ENCODE data around the gene TSPO2. TPM values are rescaled to one million over a fixed set of nuclear protein-coding genes. Genes with fewer than 3 reads are reported as not detected.
A peak's percentile ranks its signal among the peaks of the same experiment; 100 is the strongest.

The TSPO2 gene
- polyA plus RNA-seq, 1 donor (not counting 4 experiments of a cell fraction or from before 2014, with no cell fraction given), result not detected

GRCh38 chr6:41036186-41036585, 6.1 kb upstream of the TSPO2 start:
- dilution Hi-C loops (cut with MboI; ENCODE audit: extremely low pct_ligation_motif_present, low sequenced_read_pairs), result no loop called here

GRCh38 chr6:41036601-41037000, 5.7 kb upstream of the TSPO2 start:
- no peaks in the 10 kb centered on the region for H3K9me1 ChIP-seq (ENCODE audit: control insufficient read depth, extremely low read depth, insufficient read depth, low read length)
- H2AFZ ChIP-seq (ENCODE audit: control insufficient read depth, low read length), result no peak overlapping the region
- H3K9me3 ChIP-seq (ENCODE audit: control insufficient read depth, low read depth, low read length), result no peaks in the 10 kb centered on the region
- H4K20me1 ChIP-seq (ENCODE audit: control insufficient read depth, extremely low read depth, insufficient read depth, low read length), result no peaks in the 10 kb centered on the region
- TF ChIP-seq EZH2 (IDR thresholded peaks at IDR 0.05; ENCODE audit: low read length), result no peak
- TF ChIP-seq CTCF (optimal IDR thresholded peaks at IDR 0.05 in 1 of 3, IDR thresholded peaks at IDR 0.05 in 1 of 3, conservative IDR thresholded peaks at IDR 0.05 in 1 of 3; ENCODE audit: extremely low read depth in 1 of 3, insufficient read depth in 2 of 3, low read length in 3 of 3), result no peak
- H3K36me3 ChIP-seq (ENCODE audit: control insufficient read depth in 2 of 2, extremely low read depth in 1 of 2, insufficient read depth in 2 of 2, low read length in 2 of 2), result no peaks in the 10 kb centered on the region
- H3K9ac ChIP-seq (ENCODE audit: control insufficient read depth, extremely low read depth, insufficient read depth, low read length), result peak overlapping the region; percentile 16
- peak overlapping the region; percentile 70 for H3K4me2 ChIP-seq (ENCODE audit: control insufficient read depth, extremely low read depth, insufficient read depth, low read depth, low read length)
- no peaks in the 10 kb centered on the region for H3K79me2 ChIP-seq (ENCODE audit: control insufficient read depth, insufficient read depth, low read length)
- H3K27me3 ChIP-seq (ENCODE audit: control insufficient read depth, extremely low read depth, insufficient read depth, low read length), result no peaks in the 10 kb centered on the region
- dilution Hi-C loops (cut with MboI; ENCODE audit: extremely low pct_ligation_motif_present, low sequenced_read_pairs), result no loop called here
- H3K27ac ChIP-seq (ENCODE audit: control insufficient read depth, insufficient read depth, low read length), result peak overlapping the region; percentile 47
- DNase-seq (ENCODE audit: low read depth, low spot score) (no peak), FAIRE-seq (peak; percentile 78)
- peak overlapping the region in 2 of 3 experiments; percentile 23 to 27 for H3K4me3 ChIP-seq (ENCODE audit: control insufficient read depth in 2 of 3, extremely low read depth in 1 of 3, insufficient read depth in 2 of 3, low read depth in 1 of 3, low read length in 3 of 3)
- peaks cover 45% of the 10 kb centered on the region for H3K4me1 ChIP-seq (ENCODE audit: control insufficient read depth, extremely low read depth, insufficient read depth, low read length)

More at GRCh38 chr6:41036186-41036585, 6.1 kb upstream of the TSPO2 start:
- no peak for TF ChIP-seq CTCF (optimal IDR thresholded peaks at IDR 0.05 in 1 of 3, IDR thresholded peaks at IDR 0.05 in 1 of 3, conservative IDR thresholded peaks at IDR 0.05 in 1 of 3; ENCODE audit: extremely low read depth in 1 of 3, insufficient read depth in 2 of 3, low read length in 3 of 3)
- TF ChIP-seq EZH2 (IDR thresholded peaks at IDR 0.05; ENCODE audit: low read length), result no peak
- peaks cover 45% of the 10 kb centered on the region for H3K4me1 ChIP-seq (ENCODE audit: control insufficient read depth, extremely low read depth, insufficient read depth, low read length)
- H3K4me3 ChIP-seq (ENCODE audit: control insufficient read depth in 2 of 3, extremely low read depth in 1 of 3, insufficient read depth in 2 of 3, low read depth in 1 of 3, low read length in 3 of 3), result no peak overlapping the region
- no peaks in the 10 kb centered on the region for H3K36me3 ChIP-seq (ENCODE audit: control insufficient read depth in 2 of 2, extremely low read depth in 1 of 2, insufficient read depth in 2 of 2, low read length in 2 of 2)
- H3K9me1 ChIP-seq (ENCODE audit: control insufficient read depth, extremely low read depth, insufficient read depth, low read length), result no peaks in the 10 kb centered on the region
- peak; percentile 60 for FAIRE-seq
- H3K27ac ChIP-seq (ENCODE audit: control insufficient read depth, insufficient read depth, low read length), result peak overlapping the region; percentile 47
- H3K79me2 ChIP-seq (ENCODE audit: control insufficient read depth, insufficient read depth, low read length), result no peaks in the 10 kb centered on the region
- H3K4me2 ChIP-seq (ENCODE audit: control insufficient read depth, extremely low read depth, insufficient read depth, low read depth, low read length), result peak overlapping the region; percentile 70
- H3K27me3 ChIP-seq (ENCODE audit: control insufficient read depth, extremely low read depth, insufficient read depth, low read length), result no peaks in the 10 kb centered on the region
- no peaks in the 10 kb centered on the region for H4K20me1 ChIP-seq (ENCODE audit: control insufficient read depth, extremely low read depth, insufficient read depth, low read length)
- no peak overlapping the region for H3K9ac ChIP-seq (ENCODE audit: control insufficient read depth, extremely low read depth, insufficient read depth, low read length)
- H2AFZ ChIP-seq (ENCODE audit: control insufficient read depth, low read length), result no peak overlapping the region
- H3K9me3 ChIP-seq (ENCODE audit: control insufficient read depth, low read depth, low read length), result no peaks in the 10 kb centered on the region
- no peak for DNase-seq (ENCODE audit: low read depth, low spot score)

All from keratinocyte (primary cell).